Mesendoderm (in vitro differentiated cells): ENCODE results near the gene ADAM22.

Experiments
- DNase-seq: peaks from one replicate; pipeline ENCODE4 v3.0.0; 2013
- H2AK5ac ChIP-seq: 2 replicates; pipeline ENCODE4 v1.6.1; 2013; ENCODE audit warnings: low read length, inconsistent platforms
- H2BK120ac ChIP-seq: 2 replicates; pipeline ENCODE4 v1.6.1; 2013; ENCODE audit warnings: low read depth, mild to moderate bottlenecking, low read length, moderate library complexity, mixed read lengths
- H2BK15ac ChIP-seq: replicated peaks from 2 replicates; pipeline ENCODE4 v1.6.1; 2013; ENCODE audit warnings: low read depth, mild to moderate bottlenecking, moderate library complexity
- H2BK5ac ChIP-seq: 2 replicates; pipeline ENCODE4 v1.6.1; 2013; ENCODE audit warnings: low read length, inconsistent platforms
- H3K18ac ChIP-seq: 2 replicates; pipeline ENCODE4 v1.6.1; 2013; ENCODE audit warnings: mild to moderate bottlenecking, low read length, mixed read lengths
- H3K23ac ChIP-seq: one replicate; pipeline ENCODE4 v1.6.1; 2013; ENCODE audit warnings: low read length
- H3K27ac ChIP-seq: 2 replicates; pipeline ENCODE4 v1.5.1; 2013; ENCODE audit warnings: low read depth, mild to moderate bottlenecking, inconsistent platforms, low read length, moderate library complexity
- H3K27me3 ChIP-seq: 2 replicates; pipeline ENCODE4 v1.6.1; 2013; ENCODE audit warnings: low read length, control low read depth, mild to moderate bottlenecking, inconsistent platforms; ENCODE audit not compliant: insufficient read depth, poor library complexity
- H3K36me3 ChIP-seq: 2 replicates; pipeline ENCODE4 v1.6.1; 2013; ENCODE audit warnings: low read length, inconsistent platforms; ENCODE audit not compliant: control insufficient read depth, insufficient read depth
- H3K4ac ChIP-seq: one replicate; pipeline ENCODE4 v1.6.1; 2013; ENCODE audit warnings: low read depth, mild to moderate bottlenecking, low read length, moderate library complexity
- H3K4me1 ChIP-seq: 2 replicates; pipeline ENCODE4 v1.6.1; 2013; ENCODE audit warnings: low read depth, low read length, inconsistent platforms; ENCODE audit not compliant: control insufficient read depth
- H3K4me2 ChIP-seq: 2 replicates; pipeline ENCODE4 v1.6.1; 2013; ENCODE audit warnings: low read length
- H3K4me3 ChIP-seq: 2 replicates; pipeline ENCODE4 v1.5.1; 2013; ENCODE audit warnings: mild to moderate bottlenecking, low read length
- H3K56ac ChIP-seq: one replicate; pipeline ENCODE4 v1.6.1; 2013; ENCODE audit warnings: low read length
- H3K79me1 ChIP-seq: 2 replicates; pipeline ENCODE4 v1.6.1; 2013; ENCODE audit warnings: low read length, inconsistent platforms
- H3K79me2 ChIP-seq: 2 replicates; pipeline ENCODE4 v1.6.1; 2013; ENCODE audit warnings: mild to moderate bottlenecking, low read length; ENCODE audit not compliant: control insufficient read depth, insufficient read depth
- H3K9ac ChIP-seq: 2 replicates; pipeline ENCODE4 v1.6.1; 2013; ENCODE audit warnings: low read length, inconsistent platforms
- H4K5ac ChIP-seq: one replicate; pipeline ENCODE4 v1.6.1; 2013; ENCODE audit warnings: low read length
- H4K8ac ChIP-seq: one replicate; pipeline ENCODE4 v1.6.1; 2013; ENCODE audit warnings: low read depth, mild to moderate bottlenecking, control low read depth, low read length, moderate library complexity
- WGBS: extraction: QIAGEN DNeasy Blood & Tissue Kit; methylation state at CpG from one replicate; pipeline ENCODE4 v1.1.7; 2013; ENCODE audit warnings: low lambda C conversion rate, missing lambda C conversion rate; ENCODE audit not compliant: insufficient coverage; ENCODE audit errors: extremely low coverage; 5-methylcytosine and 5-hydroxymethylcytosine counted together

The ADAM22 gene

DNA sequence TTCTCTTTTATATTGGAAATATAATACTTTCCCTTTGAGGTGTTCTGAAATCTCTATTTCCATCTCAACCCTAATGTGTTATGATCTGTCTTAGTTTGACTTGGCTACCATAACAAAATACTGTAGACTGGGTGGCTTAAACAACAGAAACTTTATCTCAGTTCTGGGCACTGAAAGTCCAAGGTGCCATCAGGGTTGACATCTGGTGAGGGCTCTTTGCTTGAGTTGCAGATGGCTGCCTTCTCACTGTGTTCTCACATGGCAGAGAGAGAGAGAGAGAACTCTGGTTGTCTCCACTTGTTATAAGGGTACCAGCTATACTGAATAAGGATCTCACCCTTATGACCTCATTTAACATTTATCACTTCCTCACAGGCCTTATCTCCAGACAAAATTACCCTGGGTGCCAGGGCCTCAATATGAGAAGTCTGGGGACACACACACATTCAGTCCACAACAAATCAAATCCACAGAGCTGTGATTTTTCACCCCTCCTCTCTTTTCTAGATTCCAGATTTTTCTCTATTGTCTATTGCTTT lies 181.3 kb downstream of the ADAM22 start:
- DNase-seq, result no peak
- Histone ChIP-seq H3K27ac (no peak overlapping the region), H3K23ac (no peak overlapping the region)

DNA sequence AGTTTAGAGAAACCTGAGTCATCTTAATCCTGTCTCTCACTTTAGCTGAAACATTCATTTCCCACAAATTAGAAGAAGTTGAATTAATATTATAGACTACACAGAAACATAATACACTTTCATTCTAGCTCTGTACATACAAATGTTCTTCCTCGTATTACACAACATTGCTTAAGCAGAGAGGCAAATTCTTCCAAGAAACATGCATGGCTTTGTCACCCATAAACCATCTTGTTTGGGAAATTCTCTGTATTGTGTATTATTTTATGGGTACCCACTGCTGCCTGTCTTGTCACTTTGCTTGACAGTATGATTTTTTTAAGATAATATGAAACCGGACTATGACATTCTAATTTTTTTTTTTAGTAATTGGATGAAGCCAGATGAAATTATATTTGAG lies 181.8 kb downstream of the ADAM22 start:
- Histone ChIP-seq H4K8ac (no peak overlapping the region), H3K4ac (no peak overlapping the region), H3K18ac (no peak overlapping the region), H3K23ac (no peak overlapping the region), H3K36me3 (no peaks in the 10 kb centered on the region), H2BK5ac (no peak overlapping the region), H2BK15ac (no peak overlapping the region), H3K27ac (no peak overlapping the region), H3K56ac (no peak overlapping the region), H3K79me2 (no peaks in the 10 kb centered on the region), H3K9ac (no peak overlapping the region), H3K79me1 (no peaks in the 10 kb centered on the region), H3K4me3 (no peak overlapping the region), H3K4me1 (no peaks in the 10 kb centered on the region), H3K27me3 (no peaks in the 10 kb centered on the region), H3K4me2 (no peak overlapping the region), H2AK5ac (no peak overlapping the region), H4K5ac (no peak overlapping the region), H2BK120ac (no peak overlapping the region)
- DNase-seq, result no peak
- no CpG with 5 or more reads among the region's 2 CpGs for WGBS

More for the DNA sequence above, 181.3 kb downstream of the ADAM22 start:
- no peak overlapping the region for H3K4ac ChIP-seq
- no peak overlapping the region for H2BK120ac ChIP-seq
- no peak overlapping the region for H3K18ac ChIP-seq
- H3K36me3 ChIP-seq, result no peaks in the 10 kb centered on the region
- no peaks in the 10 kb centered on the region for H3K79me1 ChIP-seq
- no peaks in the 10 kb centered on the region for H3K79me2 ChIP-seq
- no peak overlapping the region for H2BK5ac ChIP-seq
- H3K27me3 ChIP-seq, result no peaks in the 10 kb centered on the region
- no peak overlapping the region for H4K5ac ChIP-seq
- no peak overlapping the region for H3K4me2 ChIP-seq
- no peaks in the 10 kb centered on the region for H3K4me1 ChIP-seq
- H3K56ac ChIP-seq, result no peak overlapping the region
- H4K8ac ChIP-seq, result no peak overlapping the region
- H3K4me3 ChIP-seq, result no peak overlapping the region
- no peak overlapping the region for H3K9ac ChIP-seq
- H2AK5ac ChIP-seq, result no peak overlapping the region
- H2BK15ac ChIP-seq, result no peak overlapping the region

DNA sequence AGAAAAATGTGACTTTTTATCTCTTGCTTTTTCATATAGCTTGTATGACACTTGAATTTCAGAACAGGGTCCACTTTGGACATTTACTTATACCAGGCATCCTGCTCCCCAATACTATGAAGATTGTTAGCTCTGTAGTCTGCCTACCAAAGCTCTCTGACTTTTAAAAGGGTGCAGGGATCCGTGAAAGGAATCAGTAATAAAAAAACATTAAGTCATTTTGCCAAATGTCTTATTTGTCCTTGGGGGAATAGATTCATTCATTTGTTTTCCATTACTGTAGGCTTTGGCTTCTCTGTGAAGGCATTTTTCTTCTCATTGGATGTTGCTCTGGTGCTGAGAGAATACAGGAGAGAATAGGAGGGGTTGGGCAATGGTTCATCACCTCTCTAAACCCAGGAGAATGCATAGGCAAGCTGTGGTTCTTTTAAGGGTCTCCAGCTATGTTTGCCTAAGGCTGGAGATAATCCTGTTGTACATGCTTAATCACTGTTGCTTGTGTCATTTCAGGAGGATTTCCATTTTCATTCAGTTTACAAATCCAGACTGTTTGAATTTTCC lies 182.3 kb downstream of the ADAM22 start:
- Histone ChIP-seq H4K8ac (no peak overlapping the region), H3K36me3 (no peaks in the 10 kb centered on the region), H2AK5ac (no peak overlapping the region), H3K18ac (no peak overlapping the region), H3K27ac (no peak overlapping the region), H3K79me2 (no peaks in the 10 kb centered on the region), H3K23ac (no peak overlapping the region), H2BK5ac (no peak overlapping the region), H3K27me3 (no peaks in the 10 kb centered on the region), H3K56ac (no peak overlapping the region), H3K9ac (no peak overlapping the region), H3K4me3 (no peak overlapping the region), H3K4me2 (no peak overlapping the region), H2BK15ac (no peak overlapping the region), H3K79me1 (no peaks in the 10 kb centered on the region), H3K4ac (no peak overlapping the region), H2BK120ac (no peak overlapping the region), H3K4me1 (no peaks in the 10 kb centered on the region), H4K5ac (no peak overlapping the region)
- DNase-seq, result no peak
- no CpG with 5 or more reads among the region's 1 CpG for WGBS

- Histone ChIP-seq H2BK15ac (no peak overlapping the region), H3K79me2 (no peaks in the 10 kb centered on the region), H2BK5ac (no peak overlapping the region), H3K23ac (no peak overlapping the region), H3K4me1 (no peaks in the 10 kb centered on the region), H3K4me3 (no peak overlapping the region), H3K56ac (no peak overlapping the region), H3K79me1 (no peaks in the 10 kb centered on the region), H2AK5ac (no peak overlapping the region), H3K27ac (no peak overlapping the region), H3K36me3 (no peaks in the 10 kb centered on the region), H4K8ac (no peak overlapping the region), H3K9ac (no peak overlapping the region), H3K4me2 (no peak overlapping the region), H2BK120ac (no peak overlapping the region), H4K5ac (no peak overlapping the region), H3K4ac (no peak overlapping the region), H3K27me3 (no peaks in the 10 kb centered on the region), H3K18ac (no peak overlapping the region)
- WGBS, result no CpG with 5 or more reads among the region's 2 CpGs
- DNase-seq, result no peak
Observed at GRCh38 chr7:88117325-88117724, 183.3 kb downstream of the ADAM22 start.

- WGBS, result no CpG with 5 or more reads among the region's 2 CpGs
- Histone ChIP-seq H2BK120ac (no peak overlapping the region), H3K4me2 (no peak overlapping the region), H3K4me3 (no peak overlapping the region), H3K79me1 (no peaks in the 10 kb centered on the region), H3K27me3 (no peaks in the 10 kb centered on the region), H3K36me3 (no peaks in the 10 kb centered on the region), H3K9ac (no peak overlapping the region), H2BK15ac (no peak overlapping the region), H3K23ac (no peak overlapping the region), H3K4me1 (no peaks in the 10 kb centered on the region), H4K5ac (no peak overlapping the region), H3K27ac (no peak overlapping the region), H3K4ac (no peak overlapping the region), H4K8ac (no peak overlapping the region), H3K18ac (no peak overlapping the region), H3K79me2 (no peaks in the 10 kb centered on the region), H3K56ac (no peak overlapping the region), H2AK5ac (no peak overlapping the region), H2BK5ac (no peak overlapping the region)
- DNase-seq, result no peak
Observed at GRCh38 chr7:88121335-88121734, 187.3 kb downstream of the ADAM22 start.

GRCh38 chr7:88127637-88128290 lies 193.7 kb downstream of the ADAM22 start:
- no peak overlapping the region for H2AK5ac ChIP-seq
- H3K4me2 ChIP-seq, result no peak overlapping the region
- no peaks in the 10 kb centered on the region for H3K27me3 ChIP-seq
- no peak overlapping the region for H3K18ac ChIP-seq
- H4K5ac ChIP-seq, result no peak overlapping the region
- DNase-seq, result no peak
- H2BK15ac ChIP-seq, result no peak overlapping the region
- H3K79me2 ChIP-seq, result no peaks in the 10 kb centered on the region
- H2BK120ac ChIP-seq, result no peak overlapping the region
- H3K4me3 ChIP-seq, result no peak overlapping the region
- no peaks in the 10 kb centered on the region for H3K36me3 ChIP-seq
- no peaks in the 10 kb centered on the region for H3K4me1 ChIP-seq
- no peak overlapping the region for H3K9ac ChIP-seq
- no peak overlapping the region for H4K8ac ChIP-seq
- no peak overlapping the region for H2BK5ac ChIP-seq
- H3K27ac ChIP-seq, result no peak overlapping the region
- WGBS, result no CpG with 5 or more reads among the region's 7 CpGs
- no peak overlapping the region for H3K23ac ChIP-seq
- no peak overlapping the region for H3K56ac ChIP-seq
- H3K4ac ChIP-seq, result no peak overlapping the region
- no peaks in the 10 kb centered on the region for H3K79me1 ChIP-seq
